Measurements from ENCODE around the gene FRMD4A. TPM values are rescaled to one million over a fixed set of nuclear protein-coding genes. Genes with fewer than 3 reads are reported as not detected.
A peak's percentile ranks its signal among the peaks of the same experiment; 100 is the strongest.

The FRMD4A gene
- total and polyA plus RNA-seq, 12 donors = 17.4 to 43.4 (median 30.3) TPM

- intact Hi-C loops (cut with DNase I) = no loop called here
- no peak for ATAC-seq
- H3K27me3 ChIP-seq = peaks cover 0 to 22% (median 5%) of the 10 kb centered on the region in 7 donors
- DNase-seq = no peak
- no peak overlapping the region for H3K4me3 ChIP-seq
- peaks cover 0 to 17% (median 0%) of the 10 kb centered on the region in 11 donors for H3K9me3 ChIP-seq
- H3K27ac ChIP-seq = no peak overlapping the region
- H3K4me1 ChIP-seq = peaks cover 0 to under 1% (median 0%) of the 10 kb centered on the region in 9 donors
- 70 to 86% methylated on average over 3 of the region's 3 CpGs for WGBS, 2 donors
- TF ChIP-seq, protein P1, sequence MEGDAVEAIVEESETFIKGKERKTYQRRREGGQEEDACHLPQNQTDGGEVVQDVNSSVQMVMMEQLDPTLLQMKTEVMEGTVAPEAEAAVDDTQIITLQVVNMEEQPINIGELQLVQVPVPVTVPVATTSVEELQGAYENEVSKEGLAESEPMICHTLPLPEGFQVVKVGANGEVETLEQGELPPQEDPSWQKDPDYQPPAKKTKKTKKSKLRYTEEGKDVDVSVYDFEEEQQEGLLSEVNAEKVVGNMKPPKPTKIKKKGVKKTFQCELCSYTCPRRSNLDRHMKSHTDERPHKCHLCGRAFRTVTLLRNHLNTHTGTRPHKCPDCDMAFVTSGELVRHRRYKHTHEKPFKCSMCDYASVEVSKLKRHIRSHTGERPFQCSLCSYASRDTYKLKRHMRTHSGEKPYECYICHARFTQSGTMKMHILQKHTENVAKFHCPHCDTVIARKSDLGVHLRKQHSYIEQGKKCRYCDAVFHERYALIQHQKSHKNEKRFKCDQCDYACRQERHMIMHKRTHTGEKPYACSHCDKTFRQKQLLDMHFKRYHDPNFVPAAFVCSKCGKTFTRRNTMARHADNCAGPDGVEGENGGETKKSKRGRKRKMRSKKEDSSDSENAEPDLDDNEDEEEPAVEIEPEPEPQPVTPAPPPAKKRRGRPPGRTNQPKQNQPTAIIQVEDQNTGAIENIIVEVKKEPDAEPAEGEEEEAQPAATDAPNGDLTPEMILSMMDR (IDR thresholded peaks at IDR 0.05) = no peak
- H3K36me3 ChIP-seq = no peaks in the 10 kb centered on the region
Measured at GRCh38 chr10:14253079-14253478, 77.6 kb downstream of the FRMD4A start.

DNA sequence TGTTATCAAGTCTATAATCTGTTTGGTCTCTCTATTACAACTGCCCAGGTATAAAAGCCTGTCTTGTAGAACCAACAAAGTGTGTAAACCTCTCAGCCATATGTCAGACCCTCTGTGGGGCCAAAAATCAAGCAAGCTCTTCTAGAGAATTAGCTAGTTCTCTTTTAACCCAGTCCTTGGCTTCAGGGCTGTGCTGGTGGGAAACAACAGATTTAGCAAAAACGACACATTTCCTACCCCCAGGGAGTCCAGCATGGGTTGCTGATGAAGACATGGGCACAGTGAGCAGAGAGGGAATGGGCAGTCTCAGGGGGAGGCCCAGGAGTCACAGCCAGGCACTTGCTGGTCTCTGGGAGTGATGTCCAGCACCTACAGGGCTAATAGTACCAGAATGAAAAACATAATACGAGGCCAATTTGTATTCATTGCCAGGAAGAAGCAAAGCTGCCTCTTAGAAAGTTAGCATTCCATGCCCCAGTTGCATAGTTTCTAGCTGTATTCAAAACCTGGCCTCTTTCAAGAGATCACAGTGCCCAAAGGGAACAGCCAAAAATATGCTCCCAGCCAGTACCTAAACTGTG lies 80.1 kb downstream of the FRMD4A start:
- peaks cover 0 to 9% (median 0%) of the 10 kb centered on the region in 9 donors for H3K4me1 ChIP-seq
- no peak for ATAC-seq

GRCh38 chr10:14247377-14248116 lies 83.2 kb downstream of the FRMD4A start:
- Histone ChIP-seq H3K4me1 (peaks cover 0 to 9% (median 0%) of the 10 kb centered on the region in 9 donors), H3K27ac (no peak overlapping the region), H3K36me3 (no peaks in the 10 kb centered on the region), H3K4me3 (no peak overlapping the region), H3K27me3 (peaks cover 0 to 7% (median under 1%) of the 10 kb centered on the region in 7 donors), H3K9me3 (peaks cover 0 to 17% (median 0%) of the 10 kb centered on the region in 11 donors)
- WGBS, 2 donors = 33% methylated on average over 9 of the region's 9 CpGs
- peak; percentile 19 to 46 for DNase-seq
- intact Hi-C loops (cut with DNase I) = no loop called here
- peak in 3 of 8 donors; percentile 52 to 70 (median 66) for ATAC-seq
- TF ChIP-seq, protein P1 (IDR thresholded peaks at IDR 0.05) = no peak

More for the DNA sequence above, 80.1 kb downstream of the FRMD4A start:
- H3K36me3 ChIP-seq = no peaks in the 10 kb centered on the region
- H3K4me3 ChIP-seq = no peak overlapping the region
- peaks cover 0 to 17% (median 0%) of the 10 kb centered on the region in 11 donors for H3K9me3 ChIP-seq
- H3K27ac ChIP-seq = no peak overlapping the region
- WGBS, 2 donors = 88 to 92% methylated on average over 2 of the region's 2 CpGs
- TF ChIP-seq, protein P1 (IDR thresholded peaks at IDR 0.05) = no peak
- no peak for DNase-seq
- intact Hi-C loops (cut with DNase I) = no loop called here
- H3K27me3 ChIP-seq = peaks cover 0 to 22% (median 5%) of the 10 kb centered on the region in 7 donors

DNA sequence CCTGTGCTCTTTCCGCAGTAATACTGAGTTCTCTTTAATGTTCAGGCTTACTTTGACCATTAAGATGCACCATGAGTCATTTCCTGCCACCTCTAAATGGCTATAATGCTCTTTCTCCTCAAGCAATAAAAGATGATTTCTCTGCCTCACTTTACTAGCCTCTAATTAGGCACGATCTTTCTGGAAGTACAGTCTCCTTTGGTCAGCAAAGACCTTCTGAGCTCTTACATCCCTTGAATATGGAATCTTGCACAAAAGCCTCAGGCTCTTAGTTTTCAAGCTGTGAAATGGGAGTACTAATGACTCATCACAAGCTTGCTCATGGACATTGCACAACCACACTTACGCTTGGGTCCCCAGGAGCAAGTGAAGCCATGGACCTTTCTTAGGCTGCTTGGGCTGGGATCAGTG lies 85.9 kb downstream of the FRMD4A start:
- TF ChIP-seq, protein P1 (IDR thresholded peaks at IDR 0.05) = no peak
- peaks cover 0 to 9% (median 0%) of the 10 kb centered on the region in 9 donors for H3K4me1 ChIP-seq
- WGBS, 2 donors = 89 to 90% methylated on average over 3 of the region's 3 CpGs
- peaks cover 0 to 22% (median 17%) of the 10 kb centered on the region in 7 donors for H3K27me3 ChIP-seq
- H3K4me3 ChIP-seq = no peak overlapping the region
- no peaks in the 10 kb centered on the region for H3K36me3 ChIP-seq
- no peak for ATAC-seq
- no peak overlapping the region for H3K27ac ChIP-seq
- no peak for DNase-seq
- H3K9me3 ChIP-seq = no peaks in the 10 kb centered on the region
- intact Hi-C loops (cut with DNase I) = no loop called here

Measured in heart right ventricle (tissue), 16 donors.